Neural cell (in vitro differentiated cells): ENCODE data around the gene YWHAB. TPM values are rescaled to one million over a fixed set of nuclear protein-coding genes. Genes with fewer than 3 reads are reported as not detected.

ENCODE experiments used
- H2AFZ ChIP-seq: fragments of 200-600, 300-800 bp; sonication (generic), shearing (Covaris generic); 2 replicates; pipeline ENCODE4 v1.6.0; 2014; ENCODE audit warnings: low read depth, mild to moderate bottlenecking, antibody characterized with exemption, low read length, moderate library complexity
- H3F3A ChIP-seq: fragments of 200-600 bp; shearing (Covaris generic); 2 replicates; pipeline ENCODE4 v1.6.1; 2016; ENCODE audit warnings: mild to moderate bottlenecking, moderate library complexity, mixed read lengths, antibody characterized with exemption, low read length; ENCODE audit not compliant: insufficient read depth, poor library complexity, severe bottlenecking
- H3K27ac ChIP-seq: fragments of 200-600, 300-800 bp; sonication (generic), shearing (Covaris generic); 2 replicates; pipeline ENCODE4 v1.5.1; 2014; ENCODE audit warnings: mild to moderate bottlenecking, low read length, moderate library complexity
- H3K27me3 ChIP-seq: fragments of 300-800, 200-600 bp; sonication (generic), shearing (Covaris generic); 2 replicates; pipeline ENCODE4 v1.6.0; 2014; ENCODE audit warnings: mild to moderate bottlenecking, low read depth, low read length, moderate library complexity; ENCODE audit not compliant: insufficient read depth
- H3K36me3 ChIP-seq: fragments of 300-800, 200-600 bp; sonication (generic), shearing (Covaris generic); 2 replicates; pipeline ENCODE4 v1.5.1; 2014; ENCODE audit warnings: mild to moderate bottlenecking, antibody characterized with exemption, low read length, moderate library complexity; ENCODE audit not compliant: insufficient read depth
- H3K4me2 ChIP-seq: fragments of 300-800, 200-600 bp; sonication (generic), shearing (Covaris generic); 2 replicates; pipeline ENCODE4 v1.6.0; 2014; ENCODE audit warnings: mild to moderate bottlenecking, low read length
- H3K4me3 ChIP-seq: fragments of 300-800, 200-600 bp; sonication (generic), shearing (Covaris generic); 2 replicates; pipeline ENCODE4 v1.5.1; 2014; ENCODE audit warnings: mild to moderate bottlenecking, low read length, moderate library complexity
- H3K79me2 ChIP-seq: fragments of 200-600 bp; shearing (Covaris generic); replicated peaks from 2 replicates; pipeline ENCODE4 v1.6.0; 2014; ENCODE audit warnings: mild to moderate bottlenecking, low read length, moderate library complexity; ENCODE audit not compliant: insufficient read depth
- H3K9ac ChIP-seq: fragments of 300-800, 200-600 bp; sonication (generic), shearing (Covaris generic); 2 replicates; pipeline ENCODE4 v1.6.1; 2016; ENCODE audit warnings: mild to moderate bottlenecking, low read length, mixed read lengths
- H3K9me2 ChIP-seq: fragments of 200-600 bp; shearing (Covaris generic); 2 replicates; pipeline ENCODE4 v1.6.1; 2016; ENCODE audit warnings: mild to moderate bottlenecking, low read length, mixed read lengths; ENCODE audit not compliant: insufficient read depth
- H3K9me3 ChIP-seq: fragments of 200-600, 300-800 bp; sonication (generic), shearing (Covaris generic); 2 replicates; pipeline ENCODE4 v1.6.1; 2016; ENCODE audit warnings: mild to moderate bottlenecking, mixed run types, low read length, moderate library complexity, mixed read lengths
- H4K20me1 ChIP-seq: fragments of 200-600 bp; shearing (Covaris generic); 2 replicates; pipeline ENCODE4 v1.6.1; 2016; ENCODE audit warnings: mild to moderate bottlenecking, mixed run types; ENCODE audit not compliant: insufficient read depth
- CTCF ChIP-seq: fragments of 450-650 bp; IDR thresholded peaks from 2 replicates; pipeline ENCODE4 v1.5.1; 2014; ENCODE audit warnings: antibody characterized with exemption, mild to moderate bottlenecking, moderate library complexity; ENCODE audit not compliant: poor library complexity, severe bottlenecking
- EP300 ChIP-seq: fragments of 450-650 bp; conservative IDR thresholded peaks from 2 replicates; pipeline ENCODE4 v1.6.1; 2014; ENCODE audit warnings: antibody characterized with exemption, mild to moderate bottlenecking, moderate library complexity; ENCODE audit not compliant: poor library complexity, severe bottlenecking
- EZH2 ChIP-seq: fragments of 200-600, 300-800 bp; shearing (Covaris generic), sonication (generic); IDR thresholded peaks from 2 replicates; pipeline ENCODE4 v1.6.1; 2014; ENCODE audit warnings: antibody characterized with exemption, low read length, borderline replicate concordance, mild to moderate bottlenecking; ENCODE audit not compliant: insufficient read depth, poor library complexity, severe bottlenecking
- MXI1 ChIP-seq: fragments of 450-650 bp; conservative IDR thresholded peaks from 2 replicates; pipeline ENCODE4 v1.6.1; 2014; ENCODE audit warnings: antibody characterized with exemption, mild to moderate bottlenecking; ENCODE audit not compliant: poor library complexity, severe bottlenecking
- POLR2AphosphoS5 ChIP-seq: IDR thresholded peaks from 2 replicates; pipeline ENCODE4 v1.6.1; 2012
- RAD21 ChIP-seq: fragments of 450-650 bp; conservative IDR thresholded peaks from 2 replicates; pipeline ENCODE4 v1.6.1; 2014; ENCODE audit warnings: antibody characterized with exemption, mild to moderate bottlenecking, moderate library complexity
- SMC3 ChIP-seq: fragments of 450-650 bp; conservative IDR thresholded peaks from 2 replicates; pipeline ENCODE4 v1.6.1; 2014; ENCODE audit warnings: antibody characterized with exemption, mild to moderate bottlenecking, moderate library complexity; ENCODE audit not compliant: poor library complexity
- TAF1 ChIP-seq: IDR thresholded peaks from 2 replicates; pipeline ENCODE4 v1.6.1; 2012; ENCODE audit warnings: low read depth
- polyA plus RNA-seq: library from polyadenylated mRNA; depleted of rRNA; stranded (reverse); fragments of >200 nt; gene quantifications from 2 replicates; pipeline ENCODE4 v1.2.3, GENCODE V29; 2014
- TF ChIP-seq, protein P1 (sequence below): IDR thresholded peaks from 2 replicates; pipeline ENCODE4 v1.6.1; 2012; ENCODE audit warnings: borderline replicate concordance

YWHAB gene
- polyA plus RNA-seq, 1 donor from 2014 or later, result 279 TPM

- Histone ChIP-seq H3K4me2 (no peak overlapping the region), H3K4me3 (no peak overlapping the region), H3K9me2 (no peaks in the 10 kb centered on the region), H3K9ac (no peak overlapping the region), H3K36me3 (peaks cover 4% of the 10 kb centered on the region), H3K9me3 (no peaks in the 10 kb centered on the region), H3K27me3 (no peaks in the 10 kb centered on the region), H4K20me1 (peaks cover 4% of the 10 kb centered on the region), H2AFZ (no peak overlapping the region), H3F3A (no peaks in the 10 kb centered on the region), H3K79me2 (peaks cover 27% of the 10 kb centered on the region), H3K27ac (no peak overlapping the region)
- TF ChIP-seq TAF1, result no peak
- no peak for TF ChIP-seq EZH2
- TF ChIP-seq RAD21, result no peak
- TF ChIP-seq POLR2AphosphoS5, result no peak
- no peak for TF ChIP-seq EP300
- no peak for TF ChIP-seq CTCF
- TF ChIP-seq SMC3, result no peak
- TF ChIP-seq MXI1, result no peak
- TF ChIP-seq, protein P1, sequence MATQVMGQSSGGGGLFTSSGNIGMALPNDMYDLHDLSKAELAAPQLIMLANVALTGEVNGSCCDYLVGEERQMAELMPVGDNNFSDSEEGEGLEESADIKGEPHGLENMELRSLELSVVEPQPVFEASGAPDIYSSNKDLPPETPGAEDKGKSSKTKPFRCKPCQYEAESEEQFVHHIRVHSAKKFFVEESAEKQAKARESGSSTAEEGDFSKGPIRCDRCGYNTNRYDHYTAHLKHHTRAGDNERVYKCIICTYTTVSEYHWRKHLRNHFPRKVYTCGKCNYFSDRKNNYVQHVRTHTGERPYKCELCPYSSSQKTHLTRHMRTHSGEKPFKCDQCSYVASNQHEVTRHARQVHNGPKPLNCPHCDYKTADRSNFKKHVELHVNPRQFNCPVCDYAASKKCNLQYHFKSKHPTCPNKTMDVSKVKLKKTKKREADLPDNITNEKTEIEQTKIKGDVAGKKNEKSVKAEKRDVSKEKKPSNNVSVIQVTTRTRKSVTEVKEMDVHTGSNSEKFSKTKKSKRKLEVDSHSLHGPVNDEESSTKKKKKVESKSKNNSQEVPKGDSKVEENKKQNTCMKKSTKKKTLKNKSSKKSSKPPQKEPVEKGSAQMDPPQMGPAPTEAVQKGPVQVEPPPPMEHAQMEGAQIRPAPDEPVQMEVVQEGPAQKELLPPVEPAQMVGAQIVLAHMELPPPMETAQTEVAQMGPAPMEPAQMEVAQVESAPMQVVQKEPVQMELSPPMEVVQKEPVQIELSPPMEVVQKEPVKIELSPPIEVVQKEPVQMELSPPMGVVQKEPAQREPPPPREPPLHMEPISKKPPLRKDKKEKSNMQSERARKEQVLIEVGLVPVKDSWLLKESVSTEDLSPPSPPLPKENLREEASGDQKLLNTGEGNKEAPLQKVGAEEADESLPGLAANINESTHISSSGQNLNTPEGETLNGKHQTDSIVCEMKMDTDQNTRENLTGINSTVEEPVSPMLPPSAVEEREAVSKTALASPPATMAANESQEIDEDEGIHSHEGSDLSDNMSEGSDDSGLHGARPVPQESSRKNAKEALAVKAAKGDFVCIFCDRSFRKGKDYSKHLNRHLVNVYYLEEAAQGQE, result no peak
Observed at GRCh38 chr20:44901974-44902373, 16.5 kb downstream of the YWHAB start.

GRCh38 chr20:44904377-44904776, 18.9 kb downstream of the YWHAB start:
- H3F3A ChIP-seq, result no peaks in the 10 kb centered on the region
- H3K4me2 ChIP-seq, result no peak overlapping the region
- no peak overlapping the region for H3K9ac ChIP-seq
- H3K9me2 ChIP-seq, result no peaks in the 10 kb centered on the region
- no peaks in the 10 kb centered on the region for H4K20me1 ChIP-seq
- H3K79me2 ChIP-seq, result peaks cover 11% of the 10 kb centered on the region
- no peaks in the 10 kb centered on the region for H3K9me3 ChIP-seq
- H3K27me3 ChIP-seq, result no peaks in the 10 kb centered on the region
- no peak overlapping the region for H3K27ac ChIP-seq
- TF ChIP-seq CTCF (no peak), RAD21 (no peak), POLR2AphosphoS5 (no peak), MXI1 (no peak), TAF1 (no peak), SMC3 (no peak), EP300 (no peak), EZH2 (no peak)
- TF ChIP-seq, protein P1, result no peak
- no peak overlapping the region for H3K4me3 ChIP-seq
- H3K36me3 ChIP-seq, result peaks cover 4% of the 10 kb centered on the region
- no peak overlapping the region for H2AFZ ChIP-seq
